Peyer's patch (tissue), 4 donors: Measurements from ENCODE around the gene EPS8L3. TPM values are rescaled to one million over a fixed set of nuclear protein-coding genes. Genes with fewer than 3 reads are reported as not detected.
"Not testable (repeated sequence)": the region's sequence is repeated elsewhere in the genome, so short reads cannot be mapped to it uniquely, and the experiment has no call there.

Experiments
- DNase-seq, 3 donors: peaks; one replicate each; pipeline ENCODE4 v3.0.0-alpha.2; 2017 to 2019
- H3K27ac ChIP-seq, 4 donors: fragments of 200-600 bp; sonication (generic); one replicate each; pipeline ENCODE4 v1.5.1; 2016 to 2019
- H3K27me3 ChIP-seq, 2 donors: fragments of 200-600 bp; sonication (generic); one replicate each; pipeline ENCODE4 v1.5.1; 2019
- H3K36me3 ChIP-seq, 3 donors: fragments of 200-600 bp; sonication (generic); one replicate each; pipeline ENCODE4 v1.5.1; 2016 to 2019
- H3K4me1 ChIP-seq, 4 donors: fragments of 200-600 bp; sonication (generic); one replicate each; pipeline ENCODE4 v1.5.1; 2016 to 2019
- H3K4me3 ChIP-seq, 4 donors: fragments of 200-600 bp; sonication (generic); 1 replicate in 3 of 4; 2 replicates in 1 of 4; pipeline ENCODE4 v1.5.1; 2016 to 2019; ENCODE audit warnings: mild to moderate bottlenecking in 1 of 4
- H3K9me3 ChIP-seq, 4 donors: fragments of 200-600 bp; sonication (generic); one replicate each; pipeline ENCODE4 v1.5.1; 2016 to 2019; ENCODE audit warnings: mild to moderate bottlenecking in 1 of 4
- POLR2A ChIP-seq, 2 donors: fragments of 450-650 bp; IDR thresholded peaks; one replicate each; pipeline ENCODE4 v1.5.1; 2017; ENCODE audit warnings: antibody characterized with exemption in 2 of 2, mild to moderate bottlenecking in 2 of 2, moderate library complexity in 2 of 2
- total RNA-seq, 4 donors: library from RNA; depleted of rRNA; stranded (reverse); fragments of >200 nt; gene quantifications; one replicate each; pipeline ENCODE4 v1.1.0, GENCODE V29; 2016
- TF ChIP-seq, protein P1 (sequence below), 6 experiments: fragments of 450-650 bp in 4 of 6; fragments of 200-600 bp in 2 of 6; sonication (generic) in 1 of 6; IDR thresholded peaks; one replicate each; pipeline ENCODE4 v1.5.1; 2017 to 2019; ENCODE audit warnings: antibody characterized with exemption in 6 of 6, mild to moderate bottlenecking in 3 of 6, moderate library complexity in 1 of 6

The EPS8L3 gene
- total RNA-seq, 4 donors from 2014 or later, result 263 to 745 (median 649) TPM

- peak overlapping the region; percentile 25 to 69 (median 59) for H3K27ac ChIP-seq
These were observed 39.3 kb upstream of the EPS8L3 start for GRCh38 chr1:109802901-109803561.

GRCh38 chr1:109802136-109802900 is 38.6 kb upstream of the EPS8L3 start:
- Histone ChIP-seq H3K9me3 (no peaks in the 10 kb centered on the region), H3K27ac (peak overlapping the region; percentile 25 to 69 (median 59)), H3K4me3 (no peak overlapping the region), H3K36me3 (no peaks in the 10 kb centered on the region), H3K27me3 (no peaks in the 10 kb centered on the region), H3K4me1 (peaks cover 0 to 26% (median 0%) of the 10 kb centered on the region in 4 donors)
- TF ChIP-seq POLR2A (IDR thresholded peaks at IDR 0.05), result no peak
- TF ChIP-seq, protein P1, sequence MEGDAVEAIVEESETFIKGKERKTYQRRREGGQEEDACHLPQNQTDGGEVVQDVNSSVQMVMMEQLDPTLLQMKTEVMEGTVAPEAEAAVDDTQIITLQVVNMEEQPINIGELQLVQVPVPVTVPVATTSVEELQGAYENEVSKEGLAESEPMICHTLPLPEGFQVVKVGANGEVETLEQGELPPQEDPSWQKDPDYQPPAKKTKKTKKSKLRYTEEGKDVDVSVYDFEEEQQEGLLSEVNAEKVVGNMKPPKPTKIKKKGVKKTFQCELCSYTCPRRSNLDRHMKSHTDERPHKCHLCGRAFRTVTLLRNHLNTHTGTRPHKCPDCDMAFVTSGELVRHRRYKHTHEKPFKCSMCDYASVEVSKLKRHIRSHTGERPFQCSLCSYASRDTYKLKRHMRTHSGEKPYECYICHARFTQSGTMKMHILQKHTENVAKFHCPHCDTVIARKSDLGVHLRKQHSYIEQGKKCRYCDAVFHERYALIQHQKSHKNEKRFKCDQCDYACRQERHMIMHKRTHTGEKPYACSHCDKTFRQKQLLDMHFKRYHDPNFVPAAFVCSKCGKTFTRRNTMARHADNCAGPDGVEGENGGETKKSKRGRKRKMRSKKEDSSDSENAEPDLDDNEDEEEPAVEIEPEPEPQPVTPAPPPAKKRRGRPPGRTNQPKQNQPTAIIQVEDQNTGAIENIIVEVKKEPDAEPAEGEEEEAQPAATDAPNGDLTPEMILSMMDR (IDR thresholded peaks at IDR 0.05), result no peak
- peak in 1 of 3 donors; percentile 49 for DNase-seq

More at GRCh38 chr1:109802901-109803561, 39.3 kb upstream of the EPS8L3 start:
- Histone ChIP-seq H3K4me3 (no peak overlapping the region), H3K27me3 (no peaks in the 10 kb centered on the region), H3K36me3 (no peaks in the 10 kb centered on the region), H3K4me1 (peaks cover 0 to 19% (median 0%) of the 10 kb centered on the region in 4 donors), H3K9me3 (no peaks in the 10 kb centered on the region)
- no peak for TF ChIP-seq POLR2A (IDR thresholded peaks at IDR 0.05)
- TF ChIP-seq, protein P1 (IDR thresholded peaks at IDR 0.05), result no peak
- peak in 1 of 3 donors; percentile 43 for DNase-seq

- Histone ChIP-seq H3K4me3 (no peak overlapping the region), H3K27ac (peak overlapping the region in 3 of 4 donors; percentile 25 to 64 (median 45)), H3K9me3 (no peaks in the 10 kb centered on the region), H3K36me3 (no peaks in the 10 kb centered on the region), H3K4me1 (peaks cover 0 to 26% (median 2%) of the 10 kb centered on the region in 4 donors), H3K27me3 (no peaks in the 10 kb centered on the region)
- TF ChIP-seq, protein P1 (IDR thresholded peaks at IDR 0.05), result no peak
- no peak for TF ChIP-seq POLR2A (IDR thresholded peaks at IDR 0.05)
- peak in 1 of 3 donors; percentile 41 for DNase-seq
These were observed 38.0 kb upstream of the EPS8L3 start for GRCh38 chr1:109801791-109802135.

DNA sequence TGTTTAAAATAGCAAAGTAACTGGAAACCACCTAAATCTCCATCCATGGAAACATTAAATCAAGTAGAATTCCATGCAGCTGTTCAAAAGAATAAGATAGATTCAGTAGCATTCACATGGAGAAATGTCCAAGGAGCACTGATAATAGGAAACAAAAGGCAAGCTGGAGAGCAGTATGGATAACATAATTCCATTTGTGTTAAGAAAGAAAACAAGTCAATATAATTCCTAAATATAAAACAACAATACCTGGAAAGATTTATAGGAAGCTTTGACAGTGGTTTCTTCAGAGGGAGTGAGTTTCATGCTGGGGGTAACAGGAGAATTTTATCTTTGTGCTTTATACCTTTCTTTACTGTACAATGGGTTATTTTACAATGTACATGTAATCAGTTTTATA is 36.6 kb upstream of the EPS8L3 start:
- no peaks in the 10 kb centered on the region for H3K27me3 ChIP-seq
- H3K27ac ChIP-seq, result no peak overlapping the region
- no peaks in the 10 kb centered on the region for H3K36me3 ChIP-seq
- no peak for DNase-seq
- peaks cover 0 to 39% (median 3%) of the 10 kb centered on the region in 4 donors for H3K4me1 ChIP-seq
- no peaks in the 10 kb centered on the region for H3K9me3 ChIP-seq
- TF ChIP-seq, protein P1 (IDR thresholded peaks at IDR 0.05), result no peak
- no peak for TF ChIP-seq POLR2A (IDR thresholded peaks at IDR 0.05)
- H3K4me3 ChIP-seq, result no peak overlapping the region

DNA sequence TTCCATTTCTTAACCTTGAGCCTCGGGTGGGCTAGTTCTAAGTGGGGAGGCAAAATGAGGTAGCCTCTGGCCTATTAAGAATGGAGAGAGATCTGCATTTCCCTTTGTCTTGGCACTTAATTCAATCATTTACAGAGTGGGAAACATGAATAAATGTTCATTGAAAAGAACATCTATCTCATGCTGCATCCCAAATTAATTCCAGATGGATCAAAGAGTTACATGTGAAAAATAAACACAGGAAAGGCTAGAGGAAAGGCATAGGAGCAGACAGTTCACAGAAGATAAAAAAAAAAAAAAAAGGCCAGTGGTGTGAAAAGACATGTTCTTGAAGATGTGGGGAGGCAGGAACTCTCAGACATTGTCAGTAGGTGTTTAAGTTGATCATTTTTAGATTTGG is 35.7 kb upstream of the EPS8L3 start:
- Histone ChIP-seq H3K36me3 (no peaks in the 10 kb centered on the region), H3K4me3 (no peak overlapping the region), H3K9me3 (no peaks in the 10 kb centered on the region), H3K27ac (no peak overlapping the region), H3K27me3 (no peaks in the 10 kb centered on the region), H3K4me1 (peaks cover 0 to 48% (median 4%) of the 10 kb centered on the region in 4 donors)
- no peak for DNase-seq
- TF ChIP-seq, protein P1 (IDR thresholded peaks at IDR 0.05), result no peak
- no peak for TF ChIP-seq POLR2A (IDR thresholded peaks at IDR 0.05)

DNA sequence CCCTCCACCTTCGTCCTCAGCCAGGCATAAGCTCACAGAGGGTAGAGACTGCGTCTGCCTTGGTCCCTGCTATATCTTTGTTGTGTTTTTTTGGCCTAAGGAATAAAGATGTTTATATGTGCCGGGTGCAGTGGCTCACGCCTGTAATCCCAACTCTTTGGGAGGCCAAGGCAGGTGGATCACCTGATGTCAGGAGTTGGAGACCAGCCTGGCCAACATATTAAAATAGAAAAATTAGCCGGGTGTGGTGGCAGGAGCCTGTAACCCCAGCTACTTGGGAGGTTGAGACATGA is 33.5 kb upstream of the EPS8L3 start:
- Histone ChIP-seq H3K4me1 (peaks cover 0 to 59% (median 11%) of the 10 kb centered on the region in 4 donors), H3K27ac (peak overlapping the region in 3 of 4 donors; percentile 26 to 67 (median 63))
- H3K4me3 ChIP-seq, H3K9me3 ChIP-seq, H3K36me3 ChIP-seq, H3K27me3 ChIP-seq, DNase-seq: not testable (repeated sequence)
